Loucy (cell line): ENCODE measurements around the gene SYNE3.

Experiments used
- EZH2phosphoT487 ChIP-seq: fragments of 200-600 bp; IDR thresholded peaks from 2 replicates; pipeline ENCODE4 v1.6.1; 2018; ENCODE audit warnings: antibody characterized with exemption, mild to moderate bottlenecking, moderate library complexity, borderline replicate concordance
- TF ChIP-seq, protein P1 (sequence below): fragments of 200-600 bp; sonication (generic); conservative IDR thresholded peaks from 2 replicates; pipeline ENCODE4 v1.5.1; 2014; ENCODE audit warnings: mild to moderate bottlenecking, antibody characterized with exemption, low read length

DNA sequence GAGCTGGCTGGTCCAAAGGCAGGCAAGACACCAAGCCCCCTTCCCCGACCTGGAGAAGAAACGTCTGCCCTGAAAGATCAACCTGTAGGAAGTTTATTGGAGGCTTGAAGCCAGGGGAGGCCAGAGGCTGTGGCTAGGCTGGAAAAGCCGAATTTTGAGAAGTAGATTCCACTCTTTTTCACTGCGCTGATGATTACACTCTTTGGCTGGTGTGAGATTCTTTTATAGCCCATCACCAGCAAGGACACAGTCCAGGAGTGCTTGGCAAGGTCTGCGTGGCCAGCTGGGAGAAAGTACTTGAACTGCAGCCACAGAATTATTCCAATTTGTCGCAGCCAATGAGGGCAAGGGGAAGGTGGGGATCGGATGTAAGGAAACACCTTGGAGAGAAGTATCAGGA is 45.0 kb downstream of the SYNE3 start:
- TF ChIP-seq, protein P1, sequence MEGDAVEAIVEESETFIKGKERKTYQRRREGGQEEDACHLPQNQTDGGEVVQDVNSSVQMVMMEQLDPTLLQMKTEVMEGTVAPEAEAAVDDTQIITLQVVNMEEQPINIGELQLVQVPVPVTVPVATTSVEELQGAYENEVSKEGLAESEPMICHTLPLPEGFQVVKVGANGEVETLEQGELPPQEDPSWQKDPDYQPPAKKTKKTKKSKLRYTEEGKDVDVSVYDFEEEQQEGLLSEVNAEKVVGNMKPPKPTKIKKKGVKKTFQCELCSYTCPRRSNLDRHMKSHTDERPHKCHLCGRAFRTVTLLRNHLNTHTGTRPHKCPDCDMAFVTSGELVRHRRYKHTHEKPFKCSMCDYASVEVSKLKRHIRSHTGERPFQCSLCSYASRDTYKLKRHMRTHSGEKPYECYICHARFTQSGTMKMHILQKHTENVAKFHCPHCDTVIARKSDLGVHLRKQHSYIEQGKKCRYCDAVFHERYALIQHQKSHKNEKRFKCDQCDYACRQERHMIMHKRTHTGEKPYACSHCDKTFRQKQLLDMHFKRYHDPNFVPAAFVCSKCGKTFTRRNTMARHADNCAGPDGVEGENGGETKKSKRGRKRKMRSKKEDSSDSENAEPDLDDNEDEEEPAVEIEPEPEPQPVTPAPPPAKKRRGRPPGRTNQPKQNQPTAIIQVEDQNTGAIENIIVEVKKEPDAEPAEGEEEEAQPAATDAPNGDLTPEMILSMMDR: no peak
- TF ChIP-seq EZH2phosphoT487: no peak
